ENCODE results near the gene FGF23.

The FGF23 gene

GRCh38 chr12:4322726-4323125 is 56.8 kb downstream of the FGF23 start:
- peak overlapping the region in 1 of 2 donors; percentile 92 for H3K4me3 Mint-ChIP-seq
- H3K27me3 Mint-ChIP-seq, result no peaks in the 10 kb centered on the region
- H3K27ac Mint-ChIP-seq, result peak overlapping the region in 1 of 2 donors; percentile 90
- H3K4me1 Mint-ChIP-seq (ENCODE audit: low read depth in 2 of 2), result peaks cover 21 to 38% of the 10 kb centered on the region in 2 donors
- ATAC-seq (replicated peaks) (no peak), DNase-seq (no peak)
- H3K9me3 Mint-ChIP-seq, result no peaks in the 10 kb centered on the region
- H3K36me3 Mint-ChIP-seq (ENCODE audit: insufficient read depth), result peaks cover 25% of the 10 kb centered on the region

GRCh38 chr12:4320853-4321701 is 58.4 kb downstream of the FGF23 start, which contains the start of gene TIGAR:
Gene TIGAR (plus strand): TSS chr12:4321213. CDS start chr12:4321272, 59 bp downstream.
- peaks cover 33% of the 10 kb centered on the region for H3K36me3 Mint-ChIP-seq (ENCODE audit: insufficient read depth)
- peak; percentile 93 for ATAC-seq (replicated peaks)
- H3K9me3 Mint-ChIP-seq, result no peaks in the 10 kb centered on the region
- H3K4me1 Mint-ChIP-seq (ENCODE audit: low read depth in 2 of 2), result peaks cover 21 to 35% of the 10 kb centered on the region in 2 donors
- peak within 1 kb of the TSS; percentile 90 to 96 for H3K27ac Mint-ChIP-seq
- no peaks in the 10 kb centered on the region for H3K27me3 Mint-ChIP-seq
- DNase-seq, result peak; percentile 87 to 91 (median 87)
- H3K4me3 Mint-ChIP-seq, result peak within 1 kb of the TSS; percentile 92 to 98

DNA sequence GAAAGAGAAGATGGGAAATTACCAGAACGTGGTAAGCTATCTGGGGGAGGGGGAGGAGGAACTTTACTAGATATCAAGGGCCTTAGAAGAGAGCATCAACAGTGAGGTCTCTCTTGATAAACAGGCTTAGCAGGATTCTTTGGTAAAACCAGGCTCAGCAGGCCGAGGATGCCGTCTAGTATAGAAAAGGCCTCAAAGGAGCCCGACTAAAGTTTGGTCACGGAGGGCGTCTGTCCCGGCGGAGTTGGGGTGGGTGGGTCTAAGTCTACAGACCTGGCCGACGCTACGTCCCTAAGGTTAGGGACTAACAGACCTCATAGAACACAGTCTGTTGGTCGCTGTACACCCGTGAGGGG is 59.0 kb downstream of the FGF23 start:
- Mint-ChIP-seq H3K27me3 (no peaks in the 10 kb centered on the region), H3K4me3 (peak overlapping the region; percentile 92 to 98), H3K4me1 (ENCODE audit: low read depth in 2 of 2) (peaks cover 19 to 35% of the 10 kb centered on the region in 2 donors), H3K9me3 (no peaks in the 10 kb centered on the region), H3K27ac (peak overlapping the region; percentile 90 to 96), H3K36me3 (ENCODE audit: insufficient read depth) (peaks cover 33% of the 10 kb centered on the region)
- no peak for DNase-seq
- peak; percentile 19 for ATAC-seq (replicated peaks)

All from effector memory CD8-positive, alpha-beta T cell (primary cell).